Ureter (tissue), 1 donor: Measurements from ENCODE around the gene SUGCT. TPM values are rescaled to one million over a fixed set of nuclear protein-coding genes. Genes with fewer than 3 reads are reported as not detected.

Source experiments
- DNase-seq: peaks from one replicate; pipeline ENCODE4 v3.0.0-alpha.2; 2020; ENCODE audit warnings: low spot score
- total RNA-seq: library from RNA; stranded (reverse); gene quantifications from one replicate; pipeline ENCODE4 v1.2.4, GENCODE V29; 2023
- donor health status: DM: yes; HTN: yes; CAD: no.

Gene SUGCT
- total RNA-seq, 1 donor from 2014 or later: 3.1 TPM

GRCh38 chr7:40822861-40823260 lies 688.1 kb downstream of the SUGCT start:
- no peak for DNase-seq

GRCh38 chr7:40824461-40824860 lies 689.7 kb downstream of the SUGCT start:
- no peak for DNase-seq

DNA sequence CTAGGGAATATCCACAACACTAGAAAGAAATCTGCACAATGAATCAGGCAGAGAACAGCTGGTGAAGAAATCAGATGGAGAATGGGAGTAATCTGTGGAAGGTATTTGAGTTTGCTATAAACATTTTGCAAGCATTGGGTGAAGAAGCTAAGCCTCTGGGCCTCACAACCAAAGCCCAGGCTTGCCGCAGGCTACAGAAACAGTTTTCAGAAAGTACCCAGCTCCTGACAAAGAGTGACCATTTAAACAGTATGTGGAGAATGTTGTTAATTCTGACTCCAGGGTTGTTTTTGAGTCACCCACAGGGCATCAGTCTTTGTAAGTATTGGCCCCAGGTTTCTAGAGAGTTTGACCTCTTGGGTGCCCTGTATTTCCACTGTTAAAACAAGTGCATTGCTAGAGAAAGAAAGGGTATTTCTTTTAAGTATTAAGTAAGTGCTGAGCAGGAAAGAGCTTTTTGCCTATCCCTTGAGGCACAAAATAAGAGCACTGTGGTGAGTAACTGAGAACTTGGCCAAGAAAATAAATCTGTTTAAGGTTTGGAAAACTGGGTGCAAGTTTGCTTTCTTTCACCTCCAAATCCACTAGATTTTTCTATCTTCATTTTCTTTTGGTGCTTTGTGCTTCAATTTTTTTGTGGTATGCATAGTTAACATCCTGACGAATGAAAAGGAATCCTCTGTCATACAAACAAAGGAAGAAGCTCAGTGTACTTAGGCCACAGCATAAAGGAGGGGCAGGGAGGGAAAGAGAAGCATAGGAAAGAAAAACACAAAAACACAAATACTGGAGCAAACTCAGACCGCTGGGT lies 691.8 kb downstream of the SUGCT start:
- no peak for DNase-seq

GRCh38 chr7:40827222-40828085 lies 692.6 kb downstream of the SUGCT start:
- no peak for DNase-seq

DNA sequence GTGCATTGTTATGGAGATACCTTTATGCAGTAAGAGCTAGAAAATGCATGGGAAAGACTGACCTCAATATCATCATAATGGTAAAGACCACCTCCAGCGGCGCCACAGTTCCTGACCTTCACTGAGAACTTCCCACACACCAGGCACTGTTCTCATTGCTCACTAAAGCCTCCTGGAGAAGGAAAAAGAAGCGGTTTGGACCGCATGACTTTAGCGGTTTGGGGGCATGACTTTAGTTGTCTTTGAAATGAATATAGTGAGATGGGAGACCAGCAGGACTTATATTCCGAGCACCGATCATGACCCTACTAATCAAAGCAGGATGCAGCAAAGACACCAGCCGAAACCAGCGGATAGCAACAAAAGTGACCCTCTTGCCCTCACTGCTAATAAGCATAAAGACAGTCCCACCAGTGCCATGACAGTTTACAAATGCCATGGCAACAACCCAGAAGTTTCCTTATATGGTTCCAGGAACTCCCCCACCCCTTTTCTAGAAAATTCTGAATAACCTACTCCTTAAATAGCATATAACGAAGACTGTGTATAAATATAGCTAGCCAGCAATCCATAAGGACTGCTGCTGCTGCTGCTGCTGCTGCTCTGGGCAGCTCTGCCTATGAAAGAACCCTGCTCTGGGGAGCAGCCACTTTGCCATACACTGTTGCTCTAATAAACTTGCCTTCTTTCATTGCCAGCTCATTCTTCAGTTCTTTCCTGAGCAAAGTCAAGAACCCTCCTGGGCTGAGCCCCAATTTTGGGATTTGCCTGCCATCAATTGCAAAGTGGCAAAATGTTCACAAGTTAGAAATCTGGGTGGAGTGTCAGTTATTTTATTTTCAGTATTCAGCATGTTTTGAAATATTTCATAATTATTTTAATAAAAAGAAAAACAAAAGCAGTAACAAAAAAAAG lies 694.1 kb downstream of the SUGCT start:
- no peak for DNase-seq

DNA sequence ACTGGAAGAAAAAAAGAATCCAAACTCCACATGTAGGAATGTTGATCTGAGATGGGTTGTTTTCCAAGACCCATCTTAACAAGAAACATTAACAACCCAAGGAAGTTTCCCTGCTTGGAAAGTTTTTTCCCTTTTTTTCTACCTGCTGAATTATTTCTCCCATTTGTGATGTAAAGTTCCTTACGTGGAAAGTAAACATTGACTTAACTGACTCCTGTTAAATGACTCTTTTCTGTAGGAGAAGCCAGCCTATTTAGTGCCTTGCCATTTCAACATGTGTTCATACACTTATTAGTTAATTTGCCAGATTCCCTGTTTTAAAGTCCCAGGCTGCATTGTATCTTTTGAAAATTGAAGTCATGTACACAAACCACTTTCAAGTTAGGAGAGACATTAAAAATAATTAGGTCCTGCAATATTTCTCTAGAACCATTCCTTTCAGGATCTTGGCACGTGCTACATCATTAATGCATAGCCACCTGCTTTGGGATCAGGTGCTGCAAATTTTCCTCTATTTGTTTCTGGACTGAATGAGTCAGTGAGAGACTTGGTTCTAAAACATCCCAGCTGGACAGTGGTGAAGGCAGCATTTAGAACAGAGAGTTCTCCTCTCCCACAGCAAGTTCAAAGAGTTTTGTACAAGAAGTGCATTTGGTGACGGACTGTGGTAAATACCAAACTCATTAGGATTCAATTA lies 698.5 kb downstream of the SUGCT start:
- DNase-seq: no peak

DNA sequence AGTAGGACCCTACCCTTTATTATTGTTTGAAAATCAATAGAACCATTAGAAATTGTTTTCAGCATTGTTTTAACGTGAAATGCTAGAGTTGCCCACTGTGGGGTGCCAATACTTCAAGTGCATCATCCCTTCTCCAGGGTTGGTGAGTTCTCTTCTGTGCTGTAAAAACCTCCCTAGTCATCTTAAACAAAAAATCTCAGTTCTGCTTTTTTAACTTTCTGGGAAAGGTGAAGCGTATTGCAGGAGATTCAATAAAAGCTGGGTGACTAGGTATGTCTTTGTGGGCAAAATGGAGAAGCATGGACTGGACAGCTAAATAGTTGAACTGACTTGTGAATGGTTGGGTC lies 699.1 kb downstream of the SUGCT start:
- DNase-seq: no peak

- DNase-seq: no peak
Measured at GRCh38 chr7:40836218-40836617, 701.4 kb downstream of the SUGCT start.

DNA sequence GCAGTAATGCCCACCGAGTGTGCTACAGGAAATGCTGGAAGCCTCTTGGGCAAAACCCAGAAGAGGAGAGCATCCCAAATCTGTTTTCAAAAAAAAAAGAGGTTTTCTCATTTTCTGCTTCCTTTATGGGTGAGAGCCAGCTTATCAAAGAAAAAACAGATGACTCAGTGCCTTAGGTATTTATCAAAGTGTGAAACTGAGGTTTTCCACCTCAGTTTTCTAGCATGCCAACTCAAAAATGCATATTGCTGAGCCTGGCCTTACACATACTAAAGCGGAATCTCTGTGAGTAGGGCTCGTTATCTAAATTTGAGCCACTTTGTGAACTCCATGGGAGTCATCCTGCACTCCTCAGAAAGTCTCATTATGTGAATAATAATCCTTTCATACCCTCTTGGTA lies 705.1 kb downstream of the SUGCT start:
- DNase-seq: no peak

DNA sequence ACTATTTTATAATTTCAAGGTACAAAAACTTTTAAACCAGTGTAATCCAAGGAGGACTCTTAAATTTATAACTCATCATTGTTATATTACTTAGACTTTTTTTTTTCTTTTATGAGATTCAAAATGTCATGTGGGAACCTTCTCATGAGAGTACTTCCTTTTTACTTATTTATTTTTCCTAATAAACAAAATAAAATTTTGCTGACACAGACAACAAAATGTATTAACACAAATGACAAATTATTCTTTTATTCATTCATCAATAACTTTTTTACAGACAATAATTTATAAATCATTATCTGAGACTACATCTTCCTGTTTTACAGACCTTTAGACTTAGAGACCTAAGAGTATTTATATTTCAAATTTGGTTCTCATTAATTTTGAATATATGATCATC lies 706.2 kb downstream of the SUGCT start:
- no peak for DNase-seq

DNA sequence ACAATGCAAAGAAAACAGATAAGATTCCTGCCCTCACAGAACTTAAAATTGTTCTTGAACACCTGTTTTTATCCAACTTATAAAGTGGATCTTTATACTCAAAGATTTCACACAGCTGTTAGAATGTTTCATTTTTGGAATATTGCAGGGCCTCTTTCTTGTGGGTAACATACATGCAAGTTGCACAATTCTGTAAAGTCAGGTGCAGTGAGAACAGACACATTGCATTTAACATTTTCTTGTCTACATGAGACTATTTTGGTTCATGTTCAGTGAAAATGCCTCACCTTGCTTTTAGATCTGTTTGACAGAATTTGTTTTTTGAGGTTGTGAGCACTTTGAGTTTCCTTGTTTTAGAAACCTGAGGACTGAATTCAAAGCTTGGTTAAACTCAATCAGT lies 707.8 kb downstream of the SUGCT start:
- DNase-seq: no peak

DNA sequence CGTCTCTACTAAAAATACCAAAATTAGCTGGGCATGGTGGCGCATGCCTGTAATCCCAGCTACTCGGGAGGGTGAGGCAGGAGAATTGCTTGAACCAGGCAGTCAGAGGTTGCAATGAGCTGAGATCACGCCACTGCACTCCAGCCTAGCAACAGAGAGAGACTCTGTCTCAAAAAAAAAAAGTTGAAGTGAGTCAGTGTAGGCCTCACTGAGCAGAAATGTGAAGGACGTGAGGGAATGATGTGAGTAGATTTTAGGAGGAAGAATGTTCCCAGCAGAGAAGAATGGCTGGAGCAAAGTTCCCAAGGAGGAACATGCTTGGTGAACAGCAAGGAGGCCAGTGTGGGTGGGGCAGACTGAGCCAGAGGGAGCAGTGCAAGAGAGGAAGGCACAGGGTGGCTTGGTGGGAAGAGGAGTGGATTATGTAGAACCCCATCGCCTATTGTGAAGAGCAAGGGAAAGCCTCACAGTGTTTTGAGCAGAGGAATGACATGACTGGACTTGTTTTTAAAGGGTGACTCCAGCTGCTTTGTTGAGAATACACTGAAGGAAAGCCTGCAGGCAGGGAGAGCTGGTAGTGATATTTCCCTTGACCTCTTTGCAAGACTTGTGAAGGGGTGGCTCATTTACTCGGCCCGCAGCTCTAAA lies 708.7 kb downstream of the SUGCT start:
- DNase-seq: no peak

DNA sequence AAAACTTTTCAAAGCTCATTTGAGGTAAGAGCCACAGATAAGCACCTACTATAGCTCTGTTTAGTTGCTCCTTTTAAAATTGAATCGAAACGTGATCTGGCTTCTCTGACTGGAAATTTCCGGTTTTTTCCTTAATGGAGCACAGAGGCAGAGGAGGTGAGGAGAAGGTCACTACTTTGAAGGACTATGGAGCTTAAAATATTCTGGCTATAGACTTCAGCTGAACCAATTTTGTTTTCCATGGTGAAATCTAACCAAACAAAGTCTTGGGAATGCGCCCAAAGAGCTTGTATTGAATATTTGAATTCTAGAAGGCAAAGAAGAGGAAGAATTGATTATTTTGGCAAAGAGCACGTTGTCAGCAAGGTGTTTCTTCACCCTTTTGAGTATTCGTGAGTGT lies 711.1 kb downstream of the SUGCT start:
- no peak for DNase-seq

DNA sequence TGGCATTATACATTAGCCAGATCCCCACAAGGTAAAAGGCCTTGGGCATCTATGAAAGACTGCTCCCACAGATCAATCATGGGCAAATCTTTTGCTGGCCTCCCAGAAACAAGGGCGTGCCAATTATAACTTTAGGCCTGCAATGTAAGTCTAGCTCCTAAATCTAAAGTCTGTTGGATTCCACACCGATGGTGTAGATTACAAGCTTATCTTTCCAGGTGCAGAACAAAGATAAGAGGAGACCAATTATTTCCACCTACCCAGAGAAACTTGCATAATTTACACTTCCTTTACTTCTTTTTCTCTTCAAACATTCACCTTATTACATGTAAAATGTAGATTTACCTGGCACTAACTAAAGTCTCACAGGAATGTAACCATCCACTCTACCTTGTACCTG lies 713.1 kb downstream of the SUGCT start:
- no peak for DNase-seq

DNA sequence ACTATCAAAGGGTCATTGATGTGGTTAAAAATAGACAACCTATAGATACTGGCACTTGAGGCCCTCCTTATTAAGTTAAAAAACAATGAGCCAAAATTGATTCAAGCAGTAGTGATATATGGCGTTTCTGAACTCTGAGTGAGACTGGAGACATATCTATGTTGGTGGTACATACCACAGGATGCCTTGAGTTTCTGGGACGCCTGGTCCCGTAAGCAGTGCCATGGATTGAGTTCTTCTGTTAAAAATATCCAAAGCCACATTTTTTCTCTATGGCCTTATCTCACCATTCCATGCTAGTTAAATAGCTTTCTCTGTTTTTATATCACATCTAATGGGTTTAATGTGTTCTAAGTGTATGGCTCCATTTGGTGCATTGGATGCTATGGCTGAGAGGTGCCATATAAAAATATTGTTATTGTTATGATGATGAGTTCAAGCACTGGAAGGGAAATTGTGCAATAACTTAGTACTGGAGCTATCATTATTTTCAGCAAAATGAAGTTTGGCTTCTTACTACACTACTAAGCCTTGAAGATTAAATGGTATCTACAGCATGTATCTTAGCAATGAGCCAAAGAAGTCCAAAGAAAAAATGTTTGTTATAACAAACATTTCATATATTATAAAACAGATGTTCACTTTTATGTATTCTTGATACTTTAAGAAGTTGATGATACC lies 713.9 kb downstream of the SUGCT start:
- no peak for DNase-seq

- DNase-seq: no peak
Measured at GRCh38 chr7:40850017-40850416, 715.2 kb downstream of the SUGCT start.

DNA sequence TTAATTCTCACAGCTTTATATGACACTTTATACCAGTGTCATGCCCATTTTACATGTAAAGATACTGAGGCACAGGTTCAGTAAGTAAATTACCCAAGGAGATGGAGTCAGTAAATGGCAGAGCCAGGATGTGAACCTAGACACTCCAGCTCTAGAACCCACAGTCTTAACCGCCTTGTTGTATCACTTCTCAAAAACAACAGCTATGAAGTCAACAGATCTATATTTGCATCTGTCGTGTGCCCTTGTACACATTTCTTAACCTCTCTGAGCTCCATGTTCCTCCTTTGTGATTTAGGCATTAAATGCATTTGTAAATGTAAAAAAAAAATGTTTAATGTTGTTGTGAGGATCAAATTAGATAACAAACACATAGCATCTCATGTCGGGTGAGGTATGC lies 716.2 kb downstream of the SUGCT start:
- DNase-seq: no peak

DNA sequence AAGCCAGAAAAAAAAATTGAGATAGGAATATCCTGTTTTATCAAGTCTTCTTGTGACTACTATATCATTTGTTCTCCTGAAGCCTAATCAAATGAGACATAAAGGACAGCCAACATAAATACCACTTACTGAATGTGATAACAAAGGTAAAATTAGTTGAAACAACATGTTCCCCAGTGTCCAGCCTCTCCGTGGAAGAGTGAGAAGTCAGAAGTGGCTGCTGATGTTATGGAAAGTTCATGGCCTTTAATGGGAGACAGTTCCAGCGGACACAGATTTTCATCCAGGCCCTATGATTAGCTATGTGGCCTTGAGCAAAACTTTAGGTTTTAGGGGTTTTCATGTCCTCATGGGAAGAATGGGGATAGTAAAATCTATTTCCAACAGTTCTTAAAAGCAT lies 724.3 kb downstream of the SUGCT start:
- no peak for DNase-seq

- no peak for DNase-seq
Measured at GRCh38 chr7:40859965-40860543, 725.2 kb downstream of the SUGCT start.
